HG03103 (cell line): ENCODE data around the gene MACIR.

Experiments used
- ATAC-seq: cut with Tn5 transposase; IDR thresholded peaks from one replicate; pipeline ENCODE4 v1.9.1; 2021; ENCODE audit warnings: low read depth; ENCODE audit not compliant: unreplicated experiment

The MACIR gene

GRCh38 chr5:103286622-103287021 lies 28.1 kb downstream of the MACIR start:
- no peak for ATAC-seq

DNA sequence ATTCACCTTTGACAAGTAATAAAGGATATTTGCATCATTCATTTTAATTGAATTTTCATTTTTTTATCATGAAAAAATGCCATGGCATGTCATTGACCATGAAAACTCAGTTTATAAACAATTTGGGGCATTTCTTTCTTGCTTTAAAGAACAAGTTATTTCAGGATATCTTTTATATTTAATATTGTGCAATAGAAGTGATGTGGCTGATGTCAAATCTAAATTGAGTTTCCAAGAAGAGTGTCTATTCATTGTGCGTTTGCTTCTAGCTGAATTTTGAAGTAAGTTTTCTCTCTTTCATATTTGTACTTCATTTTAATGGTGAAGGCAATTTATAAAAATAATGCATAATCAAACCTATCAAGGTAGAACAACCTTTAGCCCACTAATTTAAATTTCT lies 30.5 kb downstream of the MACIR start:
- no peak for ATAC-seq

DNA sequence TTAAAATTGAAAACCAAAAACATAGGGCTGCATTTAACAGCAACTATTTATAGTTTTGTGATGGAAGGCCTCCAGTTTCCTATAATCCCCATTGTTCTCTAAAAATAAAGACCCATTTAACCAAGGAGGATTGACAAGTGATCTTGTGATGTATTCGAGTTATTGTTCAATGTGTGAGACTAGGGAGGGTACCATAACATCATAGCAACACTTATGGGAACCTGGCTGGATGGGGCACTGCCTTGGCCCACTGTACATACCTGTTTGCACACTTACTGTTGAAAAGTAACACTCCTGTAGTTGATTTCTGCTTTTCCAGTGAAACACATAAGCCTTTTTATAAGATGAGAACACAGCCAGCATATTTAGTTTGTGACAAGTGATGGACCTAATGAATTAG lies 32.3 kb downstream of the MACIR start:
- ATAC-seq, result no peak

GRCh38 chr5:103291606-103292005 lies 33.0 kb downstream of the MACIR start:
- ATAC-seq, result no peak

DNA sequence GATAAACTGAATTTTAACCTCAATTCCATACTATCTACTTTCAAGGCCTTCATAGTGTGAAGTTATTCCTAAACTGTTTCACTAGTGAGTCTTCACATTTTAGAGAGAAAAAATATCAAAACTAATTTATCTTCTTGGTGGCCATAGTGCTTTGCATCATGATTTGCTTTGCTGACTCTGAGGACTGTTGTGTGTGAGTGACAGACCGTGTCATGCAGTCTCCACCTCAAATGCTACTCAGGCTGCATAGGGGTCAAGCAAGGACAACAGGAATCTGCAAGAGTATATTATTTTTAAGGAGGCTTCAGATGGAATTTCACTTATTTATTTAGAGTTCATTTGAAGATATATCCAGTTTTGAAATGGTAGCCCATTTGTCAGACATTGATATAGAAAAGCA lies 34.5 kb downstream of the MACIR start:
- no peak for ATAC-seq

- no peak for ATAC-seq
Observed at GRCh38 chr5:103293719-103294118, 35.2 kb downstream of the MACIR start.

DNA sequence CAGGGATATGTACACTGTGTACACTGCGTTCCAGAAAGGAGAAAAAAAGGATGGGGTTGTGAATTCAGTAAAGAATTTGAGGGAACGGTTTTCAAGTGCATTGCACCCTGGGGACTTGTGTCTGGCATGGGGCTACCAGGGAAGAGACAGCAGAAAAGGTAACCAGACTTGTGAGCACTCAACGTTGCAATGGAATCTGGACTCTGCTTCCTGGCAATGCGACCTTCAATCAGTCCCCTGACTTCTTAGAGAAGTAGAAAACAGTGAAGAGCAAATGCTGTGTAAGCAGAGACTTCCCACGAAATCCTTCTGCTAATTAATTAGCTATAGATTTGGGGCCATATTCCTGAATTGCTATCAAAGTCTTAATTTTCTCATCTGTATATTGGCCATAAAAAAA lies 36.3 kb downstream of the MACIR start:
- no peak for ATAC-seq

DNA sequence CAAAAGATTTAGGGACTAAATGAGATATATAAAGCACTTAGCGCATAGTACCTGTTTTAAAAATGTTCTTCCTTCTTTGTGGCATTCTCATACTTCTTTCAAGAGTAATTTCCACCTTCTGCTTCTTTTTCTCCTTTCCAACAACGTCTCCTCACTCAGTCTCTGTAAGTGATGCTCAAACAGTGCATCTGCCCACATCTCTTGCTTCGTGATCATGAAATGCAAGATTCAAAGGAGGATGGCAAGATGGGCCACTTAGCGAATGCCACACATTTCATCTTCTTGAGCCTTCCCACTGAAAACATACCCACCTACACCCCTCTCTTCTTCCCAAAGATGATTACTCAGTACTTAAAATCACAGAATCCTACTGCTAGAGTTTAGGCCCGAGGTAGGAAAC lies 36.9 kb downstream of the MACIR start:
- no peak for ATAC-seq

DNA sequence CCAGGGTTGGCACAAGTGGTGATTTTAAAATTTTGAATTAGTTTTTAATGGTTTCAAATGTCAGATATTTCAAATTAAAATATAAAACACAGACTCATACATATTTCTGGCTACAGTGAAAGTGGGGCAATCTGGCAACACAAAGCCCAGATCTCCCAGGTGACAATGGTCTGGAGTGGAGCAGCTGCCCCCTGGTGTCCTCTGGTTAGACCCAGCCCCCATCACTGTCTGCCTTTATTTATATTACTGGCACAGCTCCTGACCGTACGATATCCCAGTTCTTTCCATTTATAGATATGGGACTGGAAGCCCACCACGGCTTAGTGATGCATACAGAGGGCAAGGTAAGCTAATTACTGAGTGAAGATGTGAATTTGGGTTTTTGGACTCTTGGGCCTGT lies 37.3 kb downstream of the MACIR start:
- ATAC-seq, result no peak

DNA sequence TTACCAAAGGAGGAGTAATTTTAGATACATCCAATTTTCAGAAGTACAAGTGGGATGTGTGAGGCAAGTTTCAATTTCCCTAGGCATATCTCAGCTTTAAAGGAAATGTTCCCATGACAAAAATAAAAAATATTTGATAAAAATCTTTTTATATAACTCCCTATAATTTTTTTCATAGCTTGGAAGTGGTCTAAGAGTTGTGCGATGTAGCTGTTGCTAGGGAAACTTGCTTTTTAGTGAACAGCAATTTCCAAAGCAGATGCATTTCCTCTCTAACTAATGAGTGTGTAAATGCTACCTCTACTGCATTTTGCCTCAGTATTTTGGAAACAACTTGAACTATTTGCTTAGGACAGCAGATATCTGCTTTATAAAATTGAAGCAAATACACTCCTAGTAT lies 39.6 kb downstream of the MACIR start:
- ATAC-seq, result no peak

GRCh38 chr5:103298607-103299188 lies 40.1 kb downstream of the MACIR start:
- no peak for ATAC-seq

DNA sequence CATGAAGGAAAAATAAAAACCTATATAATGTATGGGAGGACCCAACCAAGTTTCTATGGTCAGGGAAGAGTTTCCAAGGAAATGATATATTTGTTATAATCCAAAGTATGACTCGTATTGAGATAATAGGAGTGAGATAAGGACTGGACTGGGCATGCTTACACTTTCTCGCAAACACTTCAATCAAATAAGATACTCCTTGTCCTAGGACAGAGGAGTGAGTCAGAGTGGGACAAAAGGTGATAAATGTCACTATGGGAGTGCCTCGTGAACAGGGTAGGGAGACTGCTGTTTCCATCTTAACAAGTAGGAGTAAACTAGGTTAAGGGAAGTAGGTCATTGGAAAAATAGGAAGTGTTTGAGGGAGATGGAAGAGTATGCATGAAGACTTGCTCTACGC lies 47.2 kb downstream of the MACIR start:
- no peak for ATAC-seq

DNA sequence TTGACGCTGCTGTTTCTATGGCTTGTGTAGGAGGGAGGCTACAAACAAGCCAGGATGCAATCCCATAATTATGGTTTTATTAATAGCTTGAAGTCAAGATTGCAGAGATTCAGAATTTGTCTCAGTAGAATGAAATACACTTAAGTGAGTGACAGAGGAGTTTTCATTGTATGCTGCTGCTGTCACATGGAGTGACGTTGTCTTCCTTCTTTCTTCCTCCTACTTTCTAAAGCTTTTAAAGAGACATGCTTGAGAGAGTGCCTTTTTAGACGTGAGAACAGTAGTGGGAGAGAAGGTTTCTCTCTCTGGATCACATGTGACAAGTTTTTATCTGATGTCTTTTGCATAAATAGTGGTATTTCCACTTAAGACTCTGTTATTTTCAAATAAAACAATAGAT lies 48.9 kb downstream of the MACIR start:
- no peak for ATAC-seq

- ATAC-seq, result no peak
Observed at GRCh38 chr5:103308774-103309173, 50.2 kb downstream of the MACIR start.

- no peak for ATAC-seq
Observed at GRCh38 chr5:103313056-103313455, 54.5 kb downstream of the MACIR start.

GRCh38 chr5:103315455-103315854 lies 56.9 kb downstream of the MACIR start:
- no peak for ATAC-seq

GRCh38 chr5:103327451-103327850 lies 68.9 kb downstream of the MACIR start:
- no peak for ATAC-seq

GRCh38 chr5:103327893-103328292 lies 69.3 kb downstream of the MACIR start:
- no peak for ATAC-seq
